Measurements from ENCODE around the gene CLK1.

DNA sequence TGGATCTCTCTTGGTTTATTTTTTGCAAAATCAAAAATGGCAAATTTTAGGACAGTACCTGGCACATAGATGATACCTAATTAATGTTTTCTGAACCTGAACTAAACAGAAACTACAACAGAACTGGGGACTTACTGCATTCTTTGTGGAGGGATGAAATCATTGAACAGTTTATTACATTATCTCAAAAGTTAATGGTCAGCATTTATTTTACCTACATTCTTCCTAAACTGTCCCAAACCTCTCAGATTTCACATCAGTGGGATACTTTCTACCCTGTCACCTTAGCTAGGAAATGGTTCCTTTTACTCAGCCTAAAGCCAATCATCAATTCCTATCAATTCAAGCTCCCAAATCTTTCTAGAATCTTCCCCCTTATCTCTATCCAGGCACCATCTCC lies 35.0 kb upstream of the CLK1 start:
- no peak for TF ChIP-seq ZNF317 (CRISPR knock-in tag; IDR thresholded peaks at IDR 0.05)
- TF ChIP-seq REXO4 (CRISPR knock-in tag; IDR thresholded peaks at IDR 0.05; ENCODE audit: borderline replicate concordance): no peak
- TF ChIP-seq SALL2 (CRISPR knock-in tag; IDR thresholded peaks at IDR 0.05): no peak
- TF ChIP-seq TCF7 (IDR thresholded peaks at IDR 0.05; ENCODE audit: low read depth): no peak
- TF ChIP-seq ZKSCAN8 (CRISPR knock-in tag; IDR thresholded peaks at IDR 0.05; ENCODE audit: borderline replicate concordance): no peak
- TF ChIP-seq, protein P1, sequence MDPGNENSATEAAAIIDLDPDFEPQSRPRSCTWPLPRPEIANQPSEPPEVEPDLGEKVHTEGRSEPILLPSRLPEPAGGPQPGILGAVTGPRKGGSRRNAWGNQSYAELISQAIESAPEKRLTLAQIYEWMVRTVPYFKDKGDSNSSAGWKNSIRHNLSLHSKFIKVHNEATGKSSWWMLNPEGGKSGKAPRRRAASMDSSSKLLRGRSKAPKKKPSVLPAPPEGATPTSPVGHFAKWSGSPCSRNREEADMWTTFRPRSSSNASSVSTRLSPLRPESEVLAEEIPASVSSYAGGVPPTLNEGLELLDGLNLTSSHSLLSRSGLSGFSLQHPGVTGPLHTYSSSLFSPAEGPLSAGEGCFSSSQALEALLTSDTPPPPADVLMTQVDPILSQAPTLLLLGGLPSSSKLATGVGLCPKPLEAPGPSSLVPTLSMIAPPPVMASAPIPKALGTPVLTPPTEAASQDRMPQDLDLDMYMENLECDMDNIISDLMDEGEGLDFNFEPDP (CRISPR knock-in tag; conservative IDR thresholded peaks at IDR 0.05): no peak
- no peak for TF ChIP-seq ZZZ3 (CRISPR knock-in tag; IDR thresholded peaks at IDR 0.05; ENCODE audit: borderline replicate concordance)
- TF ChIP-seq SMAD3 (CRISPR knock-in tag; IDR thresholded peaks at IDR 0.05): no peak
